ENCODE results near the gene DSCAM.

- TF ChIP-seq, protein P1, sequence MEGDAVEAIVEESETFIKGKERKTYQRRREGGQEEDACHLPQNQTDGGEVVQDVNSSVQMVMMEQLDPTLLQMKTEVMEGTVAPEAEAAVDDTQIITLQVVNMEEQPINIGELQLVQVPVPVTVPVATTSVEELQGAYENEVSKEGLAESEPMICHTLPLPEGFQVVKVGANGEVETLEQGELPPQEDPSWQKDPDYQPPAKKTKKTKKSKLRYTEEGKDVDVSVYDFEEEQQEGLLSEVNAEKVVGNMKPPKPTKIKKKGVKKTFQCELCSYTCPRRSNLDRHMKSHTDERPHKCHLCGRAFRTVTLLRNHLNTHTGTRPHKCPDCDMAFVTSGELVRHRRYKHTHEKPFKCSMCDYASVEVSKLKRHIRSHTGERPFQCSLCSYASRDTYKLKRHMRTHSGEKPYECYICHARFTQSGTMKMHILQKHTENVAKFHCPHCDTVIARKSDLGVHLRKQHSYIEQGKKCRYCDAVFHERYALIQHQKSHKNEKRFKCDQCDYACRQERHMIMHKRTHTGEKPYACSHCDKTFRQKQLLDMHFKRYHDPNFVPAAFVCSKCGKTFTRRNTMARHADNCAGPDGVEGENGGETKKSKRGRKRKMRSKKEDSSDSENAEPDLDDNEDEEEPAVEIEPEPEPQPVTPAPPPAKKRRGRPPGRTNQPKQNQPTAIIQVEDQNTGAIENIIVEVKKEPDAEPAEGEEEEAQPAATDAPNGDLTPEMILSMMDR (conservative IDR thresholded peaks at IDR 0.05 in 1 of 2, IDR thresholded peaks at IDR 0.05 in 1 of 2; ENCODE audit: low read depth in 1 of 2, low read length in 2 of 2): no peak
- no peak for TF ChIP-seq EZH2 (IDR thresholded peaks at IDR 0.05; ENCODE audit: low read length, missing control alignments)
These were observed 555.4 kb downstream of the DSCAM start for GRCh38 chr21:40291560-40291959.
